H9 (cell line): Measurements from ENCODE around the gene ACOT7. TPM values are rescaled to one million over a fixed set of nuclear protein-coding genes. Genes with fewer than 3 reads are reported as not detected.

Experiments used
- DNase-seq: peaks from one replicate; pipeline ENCODE4 v3.0.0-alpha.2; 2017
- H2AFZ ChIP-seq: one replicate; pipeline ENCODE4 v1.6.1; 2013; ENCODE audit warnings: mild to moderate bottlenecking, low read length, control low read depth, moderate library complexity
- H2AK5ac ChIP-seq: 2 replicates; pipeline ENCODE4 v1.6.1; 2013; ENCODE audit warnings: low read length, control low read depth, mixed read lengths; ENCODE audit not compliant: insufficient read length
- H2BK120ac ChIP-seq: one replicate; pipeline ENCODE4 v1.6.1; 2013; ENCODE audit warnings: low read depth, mild to moderate bottlenecking, low read length, control low read depth, inconsistent platforms; ENCODE audit not compliant: poor library complexity, severe bottlenecking
- H2BK12ac ChIP-seq: 2 replicates; pipeline ENCODE4 v1.6.1; 2013; ENCODE audit warnings: low read length, control low read depth, mixed read lengths, low read depth; ENCODE audit not compliant: insufficient read length
- H2BK15ac ChIP-seq: 2 replicates; pipeline ENCODE4 v1.6.1; 2013; ENCODE audit warnings: low read depth, low read length, control low read depth
- H2BK20ac ChIP-seq: one replicate; pipeline ENCODE4 v1.6.1; 2013; ENCODE audit warnings: low read depth, mild to moderate bottlenecking, low read length, control low read depth, inconsistent platforms; ENCODE audit not compliant: poor library complexity, severe bottlenecking
- H2BK5ac ChIP-seq: 2 replicates; pipeline ENCODE4 v1.6.1; 2013; ENCODE audit warnings: low read length, control low read depth, mixed read lengths; ENCODE audit not compliant: insufficient read length
- H3K14ac ChIP-seq: 2 replicates; pipeline ENCODE4 v1.6.1; 2013; ENCODE audit warnings: low read length, control low read depth; ENCODE audit not compliant: insufficient read depth
- H3K18ac ChIP-seq: 2 replicates; pipeline ENCODE4 v1.6.1; 2013; ENCODE audit warnings: low read depth, mild to moderate bottlenecking, mixed read lengths, low read length, control low read depth; ENCODE audit not compliant: insufficient read length
- H3K23ac ChIP-seq: 2 replicates; pipeline ENCODE4 v1.6.1; 2013; ENCODE audit warnings: low read length, control low read depth, mixed read lengths, low read depth; ENCODE audit not compliant: insufficient read length
- H3K23me2 ChIP-seq: 2 replicates; pipeline ENCODE4 v1.6.1; 2013; ENCODE audit warnings: low read depth, mild to moderate bottlenecking, mixed read lengths, low read length, control low read depth; ENCODE audit not compliant: insufficient read length, poor library complexity, severe bottlenecking
- H3K27ac ChIP-seq: 2 replicates; pipeline ENCODE4 v1.5.1; 2013; ENCODE audit warnings: low read length, control low read depth, mixed read lengths, low read depth; ENCODE audit not compliant: insufficient read length
- H3K27me3 ChIP-seq: 2 replicates; pipeline ENCODE4 v1.6.1; 2013; ENCODE audit warnings: low read length, control low read depth, inconsistent platforms; ENCODE audit not compliant: insufficient read depth
- H3K4ac ChIP-seq: 2 replicates; pipeline ENCODE4 v1.6.1; 2013; ENCODE audit warnings: low read depth, mild to moderate bottlenecking, control low read depth, inconsistent platforms, low read length, moderate library complexity
- H3K4me1 ChIP-seq: 2 replicates; pipeline ENCODE4 v1.6.1; 2013; ENCODE audit warnings: low read length, control low read depth, inconsistent platforms; ENCODE audit not compliant: insufficient read depth
- H3K4me2 ChIP-seq: 2 replicates; pipeline ENCODE4 v1.6.1; 2013; ENCODE audit warnings: low read length, control low read depth, mixed read lengths; ENCODE audit not compliant: insufficient read length, insufficient read depth
- H3K56ac ChIP-seq: 2 replicates; pipeline ENCODE4 v1.6.1; 2013; ENCODE audit warnings: low read depth, mild to moderate bottlenecking, mixed read lengths, low read length, control low read depth; ENCODE audit not compliant: insufficient read length
- H3K79me1 ChIP-seq: 2 replicates; pipeline ENCODE4 v1.6.1; 2013; ENCODE audit warnings: low read depth, mild to moderate bottlenecking, moderate library complexity, low read length, control low read depth, inconsistent platforms; ENCODE audit not compliant: insufficient read depth, poor library complexity, severe bottlenecking
- H3K79me2 ChIP-seq: 2 replicates; pipeline ENCODE4 v1.6.1; 2013; ENCODE audit warnings: low read length, control low read depth, inconsistent platforms; ENCODE audit not compliant: insufficient read depth
- H3K9ac ChIP-seq: 2 replicates; pipeline ENCODE4 v1.6.1; 2013; ENCODE audit warnings: low read length, control low read depth, mixed read lengths; ENCODE audit not compliant: insufficient read length; ENCODE audit errors: extremely low read depth
- H3K9me3 ChIP-seq: one replicate; pipeline ENCODE4 v1.6.1; 2013; ENCODE audit warnings: low read depth, low read length, inconsistent platforms; ENCODE audit not compliant: control insufficient read depth
- H3T11ph ChIP-seq: one replicate; pipeline ENCODE4 v1.6.1; 2013; ENCODE audit warnings: mild to moderate bottlenecking, low read length, control low read depth, inconsistent platforms
- H4K20me1 ChIP-seq: one replicate; pipeline ENCODE4 v1.6.1; 2013; ENCODE audit not compliant: control insufficient read depth, insufficient read length, insufficient read depth
- H4K5ac ChIP-seq: 2 replicates; pipeline ENCODE4 v1.6.1; 2013; ENCODE audit warnings: low read depth, mild to moderate bottlenecking, mixed read lengths, low read length, control low read depth; ENCODE audit not compliant: insufficient read length
- H4K8ac ChIP-seq: replicated peaks from 2 replicates; pipeline ENCODE4 v1.6.1; 2013; ENCODE audit warnings: low read length, control low read depth, mixed read lengths, low read depth; ENCODE audit not compliant: insufficient read length
- H4K91ac ChIP-seq: 2 replicates; pipeline ENCODE4 v1.6.1; 2013; ENCODE audit warnings: low read depth, mild to moderate bottlenecking, moderate library complexity, mixed read lengths, low read length, control low read depth; ENCODE audit not compliant: insufficient read length
- H3K27ac Mint-ChIP-seq, 3 experiments: 2 replicates in 2 of 3; 3 replicates in 1 of 3; pipeline ENCODE4 v1.8.0; 2020 to 2021; ENCODE audit warnings: mixed read lengths in 3 of 3, mild to moderate bottlenecking in 1 of 3, moderate library complexity in 1 of 3
- H3K27me3 Mint-ChIP-seq: 2 replicates; pipeline ENCODE4 v1.8.0; 2021; ENCODE audit warnings: low read depth, mild to moderate bottlenecking, moderate library complexity, mixed read lengths
- H3K36me3 Mint-ChIP-seq, 3 experiments: 2 replicates in 2 of 3; 3 replicates in 1 of 3; pipeline ENCODE4 v1.8.0; 2020 to 2021; ENCODE audit warnings: low read depth in 3 of 3, mixed read lengths in 3 of 3; ENCODE audit not compliant: insufficient read depth in 1 of 3
- H3K4me1 Mint-ChIP-seq, 2 experiments: 2 replicates each; pipeline ENCODE4 v1.8.0; 2020; ENCODE audit warnings: mixed read lengths in 2 of 2
- H3K4me3 Mint-ChIP-seq, 2 experiments: 2 replicates in 1 of 2; 3 replicates in 1 of 2; pipeline ENCODE4 v1.8.0; 2020 to 2021; ENCODE audit warnings: mild to moderate bottlenecking in 2 of 2, mixed read lengths in 2 of 2, moderate library complexity in 1 of 2
- H3K9me3 Mint-ChIP-seq, 2 experiments: 2 replicates in 1 of 2; 3 replicates in 1 of 2; pipeline ENCODE4 v1.8.0; 2020; ENCODE audit warnings: mild to moderate bottlenecking in 2 of 2, mixed read lengths in 2 of 2, moderate library complexity in 1 of 2
- CTCF ChIP-seq: fragments of 200-600 bp; sonication (generic); conservative IDR thresholded peaks from 3 replicates; pipeline ENCODE4 v1.8.0; 2021; ENCODE audit warnings: antibody characterized with exemption, mild to moderate bottlenecking
- WGBS: extraction: QIAGEN DNeasy Blood & Tissue Kit; methylation state at CpG from one replicate; pipeline ENCODE4 v1.1.7; 2013; ENCODE audit warnings: missing lambda C conversion rate, low lambda C conversion rate, mixed read lengths; ENCODE audit not compliant: insufficient read length; ENCODE audit errors: extremely low coverage; 5-methylcytosine and 5-hydroxymethylcytosine counted together
- total RNA-seq: library from RNA; stranded (reverse); gene quantifications from 2 replicates; pipeline ENCODE4 v1.2.1, GENCODE V29; 2021

ACOT7 gene
- total RNA-seq, 1 experiment from 2014 or later = 87.4 TPM

DNA sequence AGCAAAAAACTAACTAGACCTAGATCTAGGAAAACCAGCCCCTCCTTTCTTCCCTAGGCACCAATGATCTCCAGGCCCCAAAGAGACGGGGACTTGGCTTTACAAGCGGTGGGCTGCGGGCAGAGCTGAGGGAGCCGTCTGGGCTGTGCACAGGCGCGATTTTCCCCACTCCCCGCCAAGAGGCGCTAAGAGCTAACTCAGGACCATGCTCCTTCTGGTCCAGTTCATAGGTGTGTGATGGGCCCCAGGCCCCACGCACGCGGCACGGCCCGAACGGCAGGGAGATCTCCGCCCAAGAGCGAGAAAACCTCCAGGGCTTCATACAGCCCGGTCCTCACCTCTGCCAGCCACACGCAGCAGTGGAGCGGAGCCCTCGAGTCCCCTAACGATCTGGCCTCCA, 125.2 kb downstream of the ACOT7 start:
- no peaks in the 10 kb centered on the region for H3K79me1 ChIP-seq
- no peak overlapping the region for H4K5ac ChIP-seq
- H3K56ac ChIP-seq = no peak overlapping the region
- H3K23ac ChIP-seq = no peak overlapping the region
- H3K79me2 ChIP-seq = no peaks in the 10 kb centered on the region
- H3K4me3 Mint-ChIP-seq = no peak overlapping the region
- no peak overlapping the region for H3K4me2 ChIP-seq
- peak overlapping the region; percentile 50; the same call in 1 of the 2 replicates for H3K14ac ChIP-seq
- H4K20me1 ChIP-seq = no peaks in the 10 kb centered on the region
- peaks cover 1% of the 10 kb centered on the region; the same call in 1 of the 2 replicates for H3K27me3 Mint-ChIP-seq
- H4K91ac ChIP-seq = no peak overlapping the region
- no peak overlapping the region for H2BK120ac ChIP-seq
- H3K9me3 Mint-ChIP-seq = no peaks in the 10 kb centered on the region
- no peak overlapping the region for H3K18ac ChIP-seq
- peak; percentile 67 for DNase-seq
- H3K4me1 ChIP-seq = no peaks in the 10 kb centered on the region
- H3K36me3 Mint-ChIP-seq = peaks cover 0 to 4% (median 0%) of the 10 kb centered on the region in 3 experiments; a peak in 1 of 7 replicates
- no peak overlapping the region for H2BK15ac ChIP-seq
- TF ChIP-seq CTCF = peak; percentile 57
- peaks cover 10 to 17% of the 10 kb centered on the region in 2 experiments for H3K4me1 Mint-ChIP-seq
- no peak overlapping the region for H3T11ph ChIP-seq
- no peaks in the 10 kb centered on the region for H3K23me2 ChIP-seq
- no peaks in the 10 kb centered on the region for H3K27me3 ChIP-seq
- H2BK20ac ChIP-seq = no peak overlapping the region
- no CpG with 5 or more reads among the region's 21 CpGs for WGBS
- H4K8ac ChIP-seq = no peak overlapping the region
- no peaks in the 10 kb centered on the region for H3K9me3 ChIP-seq
- H2BK5ac ChIP-seq = no peak overlapping the region
- no peak overlapping the region for H2BK12ac ChIP-seq
- H2AK5ac ChIP-seq = no peak overlapping the region
- no peak overlapping the region for H3K4ac ChIP-seq
- no peak overlapping the region for H2AFZ ChIP-seq
- H3K27ac ChIP-seq = no peak overlapping the region
- H3K27ac Mint-ChIP-seq = no peak overlapping the region
- H3K9ac ChIP-seq = no peak overlapping the region
